ENCODE measurements around the gene RANBP9. TPM values are rescaled to one million over a fixed set of nuclear protein-coding genes. Genes with fewer than 3 reads are reported as not detected.

RANBP9 gene
- total and polyA plus RNA-seq, 9 of the 15 experiments (the other 6 are each of a cell fraction or from before 2014, with no cell fraction given), result 27.5 to 130 (median 61.5) TPM

- TF ChIP-seq, protein P1, sequence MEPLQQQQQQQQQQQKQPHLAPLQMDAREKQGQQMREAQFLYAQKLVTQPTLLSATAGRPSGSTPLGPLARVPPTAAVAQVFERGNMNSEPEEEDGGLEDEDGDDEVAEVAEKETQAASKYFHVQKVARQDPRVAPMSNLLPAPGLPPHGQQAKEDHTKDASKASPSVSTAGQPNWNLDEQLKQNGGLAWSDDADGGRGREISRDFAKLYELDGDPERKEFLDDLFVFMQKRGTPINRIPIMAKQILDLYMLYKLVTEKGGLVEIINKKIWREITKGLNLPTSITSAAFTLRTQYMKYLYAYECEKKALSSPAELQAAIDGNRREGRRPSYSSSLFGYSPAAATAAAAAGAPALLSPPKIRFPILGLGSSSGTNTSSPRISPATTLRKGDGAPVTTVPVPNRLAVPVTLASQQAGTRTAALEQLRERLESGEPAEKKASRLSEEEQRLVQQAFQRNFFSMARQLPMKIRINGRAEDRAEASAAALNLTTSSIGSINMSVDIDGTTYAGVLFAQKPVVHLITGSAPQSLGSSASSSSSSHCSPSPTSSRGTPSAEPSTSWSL (CRISPR knock-in tag; IDR thresholded peaks at IDR 0.05; ENCODE audit: borderline replicate concordance), result 0 out of 2 replicates have a peak, but pooled peaks have one; percentile 58
- TF ChIP-seq, protein P2, sequence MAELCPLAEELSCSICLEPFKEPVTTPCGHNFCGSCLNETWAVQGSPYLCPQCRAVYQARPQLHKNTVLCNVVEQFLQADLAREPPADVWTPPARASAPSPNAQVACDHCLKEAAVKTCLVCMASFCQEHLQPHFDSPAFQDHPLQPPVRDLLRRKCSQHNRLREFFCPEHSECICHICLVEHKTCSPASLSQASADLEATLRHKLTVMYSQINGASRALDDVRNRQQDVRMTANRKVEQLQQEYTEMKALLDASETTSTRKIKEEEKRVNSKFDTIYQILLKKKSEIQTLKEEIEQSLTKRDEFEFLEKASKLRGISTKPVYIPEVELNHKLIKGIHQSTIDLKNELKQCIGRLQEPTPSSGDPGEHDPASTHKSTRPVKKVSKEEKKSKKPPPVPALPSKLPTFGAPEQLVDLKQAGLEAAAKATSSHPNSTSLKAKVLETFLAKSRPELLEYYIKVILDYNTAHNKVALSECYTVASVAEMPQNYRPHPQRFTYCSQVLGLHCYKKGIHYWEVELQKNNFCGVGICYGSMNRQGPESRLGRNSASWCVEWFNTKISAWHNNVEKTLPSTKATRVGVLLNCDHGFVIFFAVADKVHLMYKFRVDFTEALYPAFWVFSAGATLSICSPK (IDR thresholded peaks at IDR 0.05; ENCODE audit: borderline replicate concordance), result no peak
- TF ChIP-seq GATAD2A (IDR thresholded peaks at IDR 0.05), result 0 out of 2 replicates have a peak, but pooled peaks have one; percentile 68
- peak; percentile 75 for TF ChIP-seq NFRKB (IDR thresholded peaks at IDR 0.05; ENCODE audit: low read depth)
- TF ChIP-seq SRSF1 (IDR thresholded peaks at IDR 0.05; ENCODE audit: low read depth, low read length), result no peak
- TF ChIP-seq, protein P3, sequence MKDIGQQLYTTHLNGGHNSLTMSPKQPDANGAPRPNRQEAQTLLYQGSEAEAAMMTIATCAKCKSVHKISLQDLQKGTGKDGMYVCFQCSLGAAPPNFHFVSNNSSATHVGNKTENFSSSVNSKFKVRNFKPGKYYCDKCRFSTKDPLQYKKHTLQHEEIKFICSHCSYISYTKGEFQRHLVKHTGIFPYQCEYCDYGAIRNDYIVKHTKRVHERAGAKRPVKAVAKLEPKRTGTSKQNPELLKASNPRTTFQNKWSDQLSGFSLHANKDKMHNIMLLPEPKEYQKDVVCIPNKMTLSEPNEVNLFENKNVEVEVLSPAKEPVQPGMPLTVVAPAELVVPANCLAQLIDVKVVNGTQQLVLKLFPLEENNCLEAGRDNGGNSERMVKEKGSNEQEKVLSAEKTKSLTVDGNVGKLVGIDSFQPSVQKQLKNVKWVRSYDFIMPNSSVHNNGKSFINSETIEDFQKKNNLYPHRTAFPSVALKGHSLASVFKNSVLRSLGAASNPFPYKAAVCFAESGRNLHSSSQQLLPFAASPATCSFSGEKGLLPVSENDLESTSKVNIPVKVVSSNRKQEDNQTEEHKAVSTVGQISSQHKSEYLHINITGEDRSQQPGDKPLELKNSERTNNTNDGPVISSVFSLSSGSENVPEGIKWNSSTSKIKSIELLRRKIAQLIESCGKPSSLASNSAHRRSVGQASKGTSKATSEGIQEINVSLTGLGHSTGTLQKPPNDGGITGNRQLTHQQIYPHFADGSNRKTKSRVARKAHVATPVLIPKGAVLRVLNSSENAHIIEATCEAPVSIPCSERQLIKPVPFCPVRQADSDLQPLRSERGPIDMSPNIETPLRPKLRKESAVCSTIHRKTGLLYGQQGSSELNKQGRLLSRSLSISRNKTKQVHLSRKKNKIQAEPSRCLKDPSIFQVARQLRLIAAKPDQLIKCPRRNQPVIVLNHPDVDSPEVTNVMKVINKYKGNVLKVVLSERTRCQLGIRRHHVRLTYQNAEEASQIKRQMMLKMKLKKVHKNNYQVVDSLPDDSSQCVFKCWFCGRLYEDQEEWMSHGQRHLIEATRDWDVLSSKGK (CRISPR knock-in tag; IDR thresholded peaks at IDR 0.05), result no peak
- TF ChIP-seq, protein P4, sequence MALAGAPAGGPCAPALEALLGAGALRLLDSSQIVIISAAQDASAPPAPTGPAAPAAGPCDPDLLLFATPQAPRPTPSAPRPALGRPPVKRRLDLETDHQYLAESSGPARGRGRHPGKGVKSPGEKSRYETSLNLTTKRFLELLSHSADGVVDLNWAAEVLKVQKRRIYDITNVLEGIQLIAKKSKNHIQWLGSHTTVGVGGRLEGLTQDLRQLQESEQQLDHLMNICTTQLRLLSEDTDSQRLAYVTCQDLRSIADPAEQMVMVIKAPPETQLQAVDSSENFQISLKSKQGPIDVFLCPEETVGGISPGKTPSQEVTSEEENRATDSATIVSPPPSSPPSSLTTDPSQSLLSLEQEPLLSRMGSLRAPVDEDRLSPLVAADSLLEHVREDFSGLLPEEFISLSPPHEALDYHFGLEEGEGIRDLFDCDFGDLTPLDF (CRISPR knock-in tag; IDR thresholded peaks at IDR 0.05), result no peak; the same call in 1 of the 2 replicates
- TF ChIP-seq, protein P5, sequence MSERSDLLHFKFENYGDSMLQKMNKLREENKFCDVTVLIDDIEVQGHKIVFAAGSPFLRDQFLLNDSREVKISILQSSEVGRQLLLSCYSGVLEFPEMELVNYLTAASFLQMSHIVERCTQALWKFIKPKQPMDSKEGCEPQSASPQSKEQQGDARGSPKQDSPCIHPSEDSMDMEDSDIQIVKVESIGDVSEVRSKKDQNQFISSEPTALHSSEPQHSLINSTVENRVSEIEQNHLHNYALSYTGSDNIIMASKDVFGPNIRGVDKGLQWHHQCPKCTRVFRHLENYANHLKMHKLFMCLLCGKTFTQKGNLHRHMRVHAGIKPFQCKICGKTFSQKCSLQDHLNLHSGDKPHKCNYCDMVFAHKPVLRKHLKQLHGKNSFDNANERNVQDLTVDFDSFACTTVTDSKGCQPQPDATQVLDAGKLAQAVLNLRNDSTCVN (CRISPR knock-in tag; IDR thresholded peaks at IDR 0.05), result 0 out of 2 replicates have a peak, but pooled peaks have one; percentile 8
- TF ChIP-seq TAF15 (IDR thresholded peaks at IDR 0.05; ENCODE audit: low read depth, low read length), result no peak
- peak; percentile 93 for TF ChIP-seq CTBP1 (IDR thresholded peaks at IDR 0.05; ENCODE audit: borderline replicate concordance)
- peak; percentile 99 for TF ChIP-seq ZNF609 (CRISPR knock-in tag; IDR thresholded peaks at IDR 0.05; ENCODE audit: borderline replicate concordance)
Observed at GRCh38 chr6:13614926-13615791, 96.5 kb downstream of the RANBP9 start, which contains the start of gene NOL7 (continued).

Data from K562 (cell line).